Measurements from ENCODE around the gene UBA6. TPM values are rescaled to one million over a fixed set of nuclear protein-coding genes. Genes with fewer than 3 reads are reported as not detected.

UBA6 gene
- total RNA-seq, result 92.9 and 145 TPM in 2 replicates

- TF ChIP-seq, protein P1, sequence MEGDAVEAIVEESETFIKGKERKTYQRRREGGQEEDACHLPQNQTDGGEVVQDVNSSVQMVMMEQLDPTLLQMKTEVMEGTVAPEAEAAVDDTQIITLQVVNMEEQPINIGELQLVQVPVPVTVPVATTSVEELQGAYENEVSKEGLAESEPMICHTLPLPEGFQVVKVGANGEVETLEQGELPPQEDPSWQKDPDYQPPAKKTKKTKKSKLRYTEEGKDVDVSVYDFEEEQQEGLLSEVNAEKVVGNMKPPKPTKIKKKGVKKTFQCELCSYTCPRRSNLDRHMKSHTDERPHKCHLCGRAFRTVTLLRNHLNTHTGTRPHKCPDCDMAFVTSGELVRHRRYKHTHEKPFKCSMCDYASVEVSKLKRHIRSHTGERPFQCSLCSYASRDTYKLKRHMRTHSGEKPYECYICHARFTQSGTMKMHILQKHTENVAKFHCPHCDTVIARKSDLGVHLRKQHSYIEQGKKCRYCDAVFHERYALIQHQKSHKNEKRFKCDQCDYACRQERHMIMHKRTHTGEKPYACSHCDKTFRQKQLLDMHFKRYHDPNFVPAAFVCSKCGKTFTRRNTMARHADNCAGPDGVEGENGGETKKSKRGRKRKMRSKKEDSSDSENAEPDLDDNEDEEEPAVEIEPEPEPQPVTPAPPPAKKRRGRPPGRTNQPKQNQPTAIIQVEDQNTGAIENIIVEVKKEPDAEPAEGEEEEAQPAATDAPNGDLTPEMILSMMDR (IDR thresholded peaks at IDR 0.05; ENCODE audit: insufficient read depth, low read length, severe bottlenecking), result peak; percentile 51
- no peaks in the 10 kb centered on the region for H3K36me3 ChIP-seq (ENCODE audit: control insufficient read depth, insufficient read depth, low read length)
These were observed at the start of gene UBA6 for GRCh38 chr4:67700738-67701516. UBA6 (minus strand) TSS chr4:67701155; CDS start chr4:67701119, 36 bp downstream.

DNA sequence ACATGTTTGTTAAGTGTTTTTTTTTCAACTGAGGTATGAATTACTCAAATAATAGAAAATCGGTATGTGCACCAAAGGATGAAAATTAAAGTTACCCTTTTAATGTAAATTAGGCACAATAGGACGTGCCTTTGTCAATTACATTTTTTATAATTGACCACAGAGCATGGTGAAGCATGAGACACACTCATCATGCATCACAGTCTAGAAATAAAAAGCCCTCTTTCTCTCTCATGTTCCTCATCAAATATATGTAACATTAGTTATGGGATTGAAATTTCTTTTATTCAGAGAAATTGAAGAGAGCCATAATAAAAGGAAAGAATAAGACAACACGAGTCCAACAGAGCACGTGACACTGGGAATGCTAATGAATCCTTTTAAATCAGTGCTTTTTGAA lies 49.7 kb upstream of the UBA6 start:
- FAIRE-seq (no peak), DNase-seq (ENCODE audit: low read depth) (peak; percentile 43)
- Histone ChIP-seq H3K27me3 (ENCODE audit: control insufficient read depth, insufficient read depth, low read length) (no peaks in the 10 kb centered on the region), H3K36me3 (ENCODE audit: control insufficient read depth, insufficient read depth, low read length) (no peaks in the 10 kb centered on the region), H3K4me3 (ENCODE audit: low read depth, low read length) (no peak overlapping the region)
- TF ChIP-seq, protein P1 (IDR thresholded peaks at IDR 0.05; ENCODE audit: insufficient read depth, low read length, severe bottlenecking), result no peak

More at GRCh38 chr4:67700738-67701516, at the start of gene UBA6:
- Histone ChIP-seq H3K4me3 (ENCODE audit: low read depth, low read length) (peak within 1 kb of the TSS; percentile 95), H3K27me3 (ENCODE audit: control insufficient read depth, insufficient read depth, low read length) (no peaks in the 10 kb centered on the region)
- DNase-seq (ENCODE audit: low read depth), result peak; percentile 92
- peak; percentile 23 for FAIRE-seq

- H3K36me3 ChIP-seq (ENCODE audit: control insufficient read depth, insufficient read depth, low read length), result no peaks in the 10 kb centered on the region
- FAIRE-seq (no peak), DNase-seq (ENCODE audit: low read depth) (no peak)
- no peak overlapping the region for H3K4me3 ChIP-seq (ENCODE audit: low read depth, low read length)
- H3K27me3 ChIP-seq (ENCODE audit: control insufficient read depth, insufficient read depth, low read length), result no peaks in the 10 kb centered on the region
- TF ChIP-seq, protein P1 (IDR thresholded peaks at IDR 0.05; ENCODE audit: insufficient read depth, low read length, severe bottlenecking), result no peak
These were observed 48.3 kb upstream of the UBA6 start for GRCh38 chr4:67749286-67749685.

- Histone ChIP-seq H3K27me3 (ENCODE audit: control insufficient read depth, insufficient read depth, low read length) (no peaks in the 10 kb centered on the region), H3K4me3 (ENCODE audit: low read depth, low read length) (no peak overlapping the region), H3K36me3 (ENCODE audit: control insufficient read depth, insufficient read depth, low read length) (no peaks in the 10 kb centered on the region)
- DNase-seq (ENCODE audit: low read depth) (peak; percentile 52), FAIRE-seq (no peak)
- TF ChIP-seq, protein P1 (IDR thresholded peaks at IDR 0.05; ENCODE audit: insufficient read depth, low read length, severe bottlenecking), result peak; percentile 40
These were observed 46.0 kb upstream of the UBA6 start for GRCh38 chr4:67746797-67747495.

DNA sequence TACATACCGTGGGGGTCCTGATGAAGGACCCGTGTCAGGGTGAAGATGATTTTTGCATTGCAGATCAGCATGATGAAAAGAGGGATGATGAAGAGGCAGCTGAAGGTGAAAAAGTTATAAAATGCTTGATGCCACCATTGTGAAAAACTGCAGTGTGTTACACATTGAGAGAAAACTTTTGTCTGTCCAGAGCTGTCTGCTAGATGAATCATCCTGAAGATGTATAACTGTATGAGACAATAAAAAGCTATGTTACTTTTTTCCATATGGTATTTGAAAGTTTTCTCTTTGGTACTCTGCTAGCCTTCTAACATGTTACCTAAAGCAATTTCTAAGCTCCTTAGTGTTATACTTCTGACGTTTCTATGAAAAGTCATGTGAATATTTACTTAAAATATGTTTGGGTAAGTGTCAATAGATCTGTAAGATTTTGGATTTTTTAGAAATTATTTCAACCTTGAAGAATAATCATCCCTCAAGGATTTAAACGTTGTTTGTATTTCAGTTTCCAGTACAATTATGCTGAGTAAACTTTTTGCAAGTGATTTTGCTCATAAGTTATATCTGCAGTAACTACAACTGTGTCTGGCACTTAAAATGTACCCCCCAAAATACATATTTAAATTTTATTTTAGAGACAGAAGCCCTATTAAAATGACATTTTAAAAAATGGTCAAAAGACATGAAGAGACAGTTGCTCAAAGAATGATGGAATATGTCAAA lies 43.8 kb upstream of the UBA6 start:
- no peak for FAIRE-seq
- peak; percentile 35 for DNase-seq (ENCODE audit: low read depth)

More for the DNA sequence above, 43.8 kb upstream of the UBA6 start:
- Histone ChIP-seq H3K27me3 (ENCODE audit: control insufficient read depth, insufficient read depth, low read length) (no peaks in the 10 kb centered on the region), H3K4me3 (ENCODE audit: low read depth, low read length) (no peak overlapping the region), H3K36me3 (ENCODE audit: control insufficient read depth, insufficient read depth, low read length) (no peaks in the 10 kb centered on the region)
- TF ChIP-seq, protein P1 (IDR thresholded peaks at IDR 0.05; ENCODE audit: insufficient read depth, low read length, severe bottlenecking), result no peak

All from bronchial epithelial cell (primary cell).